ENCODE measurements around the gene SLC39A9. TPM values are rescaled to one million over a fixed set of nuclear protein-coding genes. Genes with fewer than 3 reads are reported as not detected.

SLC39A9 gene
- total and polyA plus RNA-seq, 4 donors, result 28.7 to 140 (median 43.1) TPM

DNA sequence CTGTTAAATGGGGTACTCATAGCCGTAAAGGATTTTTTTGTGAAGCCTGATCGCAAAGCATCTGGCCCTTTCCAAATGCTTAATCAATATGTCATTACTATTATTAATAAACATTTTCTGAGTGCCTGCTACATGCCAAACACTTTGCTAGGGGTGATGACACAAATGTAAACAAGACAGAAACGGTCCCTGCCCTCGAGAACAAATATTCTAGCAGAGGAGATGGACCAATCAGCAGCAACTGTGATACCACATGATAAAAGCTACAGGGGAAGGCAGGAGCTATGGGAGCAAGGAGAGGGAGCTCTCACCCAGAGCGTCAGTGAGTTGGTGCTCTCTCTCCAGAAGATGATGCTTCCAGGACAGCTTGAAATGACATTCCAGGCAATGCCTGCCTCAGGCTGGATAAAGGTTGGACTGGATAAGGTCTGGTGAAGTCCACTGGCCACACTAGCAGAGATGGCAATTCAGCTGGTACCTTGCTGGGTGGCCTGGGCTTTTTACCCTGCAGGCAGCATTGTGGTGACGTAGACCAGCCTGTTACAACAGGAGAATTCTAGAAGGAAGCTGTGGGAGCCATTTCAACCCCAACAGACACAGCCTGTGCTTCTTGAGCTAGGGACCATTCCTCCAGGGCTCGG lies 41.5 kb upstream of the SLC39A9 start:
- H3K27ac ChIP-seq (ENCODE audit: low read depth in 1 of 2, low read length in 2 of 2), result no peak overlapping the region
- WGBS, result 70% methylated on average over 7 of the region's 7 CpGs

DNA sequence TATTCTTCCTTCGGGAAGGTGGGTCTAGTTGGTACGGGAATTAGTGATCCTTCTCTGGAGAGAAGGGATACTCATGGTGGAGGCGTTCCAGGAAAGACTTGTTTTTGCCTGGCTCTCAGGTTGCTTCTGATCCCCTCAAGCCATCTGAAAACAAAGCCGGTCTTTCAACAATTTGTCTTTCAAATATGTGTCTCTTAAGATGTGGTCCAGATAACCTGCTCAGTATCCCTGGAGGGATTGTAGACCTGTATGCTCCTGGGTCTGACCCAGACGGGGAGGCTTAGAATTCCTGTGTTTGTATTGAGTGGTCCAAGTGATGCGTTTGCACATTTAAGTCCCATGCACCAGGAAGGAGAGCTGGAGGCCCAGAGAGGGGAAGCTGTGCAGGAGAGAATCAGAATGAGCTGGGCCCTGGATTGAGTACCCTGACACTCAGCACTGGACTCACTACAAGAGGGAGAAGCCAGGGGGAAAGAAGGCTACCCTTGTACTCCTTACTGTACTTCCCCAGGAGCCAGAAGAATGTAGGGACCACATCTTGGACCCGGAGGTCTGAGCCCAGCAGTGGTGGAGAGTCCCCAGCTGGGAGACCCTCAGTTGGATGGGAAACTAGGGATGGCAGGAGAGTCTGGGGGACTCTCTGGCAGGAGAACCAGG lies 40.8 kb upstream of the SLC39A9 start:
- TF ChIP-seq NR2F2 (IDR thresholded peaks at IDR 0.05) (no peak), GABPA (IDR thresholded peaks at IDR 0.05 in 1 of 2, conservative IDR thresholded peaks at IDR 0.05 in 1 of 2) (no peak), RAD21 (IDR thresholded peaks at IDR 0.05) (no peak), JUND (IDR thresholded peaks at IDR 0.05) (no peak), SP1 (IDR thresholded peaks at IDR 0.05) (no peak), FOXA2 (IDR thresholded peaks at IDR 0.05) (no peak), FOXA1 (IDR thresholded peaks at IDR 0.05) (no peak), RXRA (IDR thresholded peaks at IDR 0.05) (no peak), HNF4A (conservative IDR thresholded peaks at IDR 0.05) (no peak), EGR1 (IDR thresholded peaks at IDR 0.05; ENCODE audit: low read depth in 2 of 2) (no peak), HNF4G (IDR thresholded peaks at IDR 0.05) (no peak)
- TF ChIP-seq, protein P1, sequence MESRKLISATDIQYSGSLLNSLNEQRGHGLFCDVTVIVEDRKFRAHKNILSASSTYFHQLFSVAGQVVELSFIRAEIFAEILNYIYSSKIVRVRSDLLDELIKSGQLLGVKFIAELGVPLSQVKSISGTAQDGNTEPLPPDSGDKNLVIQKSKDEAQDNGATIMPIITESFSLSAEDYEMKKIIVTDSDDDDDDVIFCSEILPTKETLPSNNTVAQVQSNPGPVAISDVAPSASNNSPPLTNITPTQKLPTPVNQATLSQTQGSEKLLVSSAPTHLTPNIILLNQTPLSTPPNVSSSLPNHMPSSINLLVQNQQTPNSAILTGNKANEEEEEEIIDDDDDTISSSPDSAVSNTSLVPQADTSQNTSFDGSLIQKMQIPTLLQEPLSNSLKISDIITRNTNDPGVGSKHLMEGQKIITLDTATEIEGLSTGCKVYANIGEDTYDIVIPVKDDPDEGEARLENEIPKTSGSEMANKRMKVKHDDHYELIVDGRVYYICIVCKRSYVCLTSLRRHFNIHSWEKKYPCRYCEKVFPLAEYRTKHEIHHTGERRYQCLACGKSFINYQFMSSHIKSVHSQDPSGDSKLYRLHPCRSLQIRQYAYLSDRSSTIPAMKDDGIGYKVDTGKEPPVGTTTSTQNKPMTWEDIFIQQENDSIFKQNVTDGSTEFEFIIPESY (IDR thresholded peaks at IDR 0.05), result no peak
- TF ChIP-seq, protein P2, sequence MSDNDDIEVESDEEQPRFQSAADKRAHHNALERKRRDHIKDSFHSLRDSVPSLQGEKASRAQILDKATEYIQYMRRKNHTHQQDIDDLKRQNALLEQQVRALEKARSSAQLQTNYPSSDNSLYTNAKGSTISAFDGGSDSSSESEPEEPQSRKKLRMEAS (IDR thresholded peaks at IDR 0.05), result no peak
- TF ChIP-seq, protein P3, sequence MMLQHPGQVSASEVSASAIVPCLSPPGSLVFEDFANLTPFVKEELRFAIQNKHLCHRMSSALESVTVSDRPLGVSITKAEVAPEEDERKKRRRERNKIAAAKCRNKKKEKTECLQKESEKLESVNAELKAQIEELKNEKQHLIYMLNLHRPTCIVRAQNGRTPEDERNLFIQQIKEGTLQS (IDR thresholded peaks at IDR 0.05), result no peak
- TF ChIP-seq, protein P4, sequence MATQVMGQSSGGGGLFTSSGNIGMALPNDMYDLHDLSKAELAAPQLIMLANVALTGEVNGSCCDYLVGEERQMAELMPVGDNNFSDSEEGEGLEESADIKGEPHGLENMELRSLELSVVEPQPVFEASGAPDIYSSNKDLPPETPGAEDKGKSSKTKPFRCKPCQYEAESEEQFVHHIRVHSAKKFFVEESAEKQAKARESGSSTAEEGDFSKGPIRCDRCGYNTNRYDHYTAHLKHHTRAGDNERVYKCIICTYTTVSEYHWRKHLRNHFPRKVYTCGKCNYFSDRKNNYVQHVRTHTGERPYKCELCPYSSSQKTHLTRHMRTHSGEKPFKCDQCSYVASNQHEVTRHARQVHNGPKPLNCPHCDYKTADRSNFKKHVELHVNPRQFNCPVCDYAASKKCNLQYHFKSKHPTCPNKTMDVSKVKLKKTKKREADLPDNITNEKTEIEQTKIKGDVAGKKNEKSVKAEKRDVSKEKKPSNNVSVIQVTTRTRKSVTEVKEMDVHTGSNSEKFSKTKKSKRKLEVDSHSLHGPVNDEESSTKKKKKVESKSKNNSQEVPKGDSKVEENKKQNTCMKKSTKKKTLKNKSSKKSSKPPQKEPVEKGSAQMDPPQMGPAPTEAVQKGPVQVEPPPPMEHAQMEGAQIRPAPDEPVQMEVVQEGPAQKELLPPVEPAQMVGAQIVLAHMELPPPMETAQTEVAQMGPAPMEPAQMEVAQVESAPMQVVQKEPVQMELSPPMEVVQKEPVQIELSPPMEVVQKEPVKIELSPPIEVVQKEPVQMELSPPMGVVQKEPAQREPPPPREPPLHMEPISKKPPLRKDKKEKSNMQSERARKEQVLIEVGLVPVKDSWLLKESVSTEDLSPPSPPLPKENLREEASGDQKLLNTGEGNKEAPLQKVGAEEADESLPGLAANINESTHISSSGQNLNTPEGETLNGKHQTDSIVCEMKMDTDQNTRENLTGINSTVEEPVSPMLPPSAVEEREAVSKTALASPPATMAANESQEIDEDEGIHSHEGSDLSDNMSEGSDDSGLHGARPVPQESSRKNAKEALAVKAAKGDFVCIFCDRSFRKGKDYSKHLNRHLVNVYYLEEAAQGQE (IDR thresholded peaks at IDR 0.05), result no peak
- H3K4me1 ChIP-seq (ENCODE audit: control insufficient read depth in 4 of 4, insufficient read depth in 4 of 4, low read length in 3 of 4), result peaks cover 0 to 3% (median 0%) of the 10 kb centered on the region in 4 donors
- H3K27me3 ChIP-seq (ENCODE audit: control insufficient read depth in 4 of 4, insufficient read depth in 4 of 4, low read length in 3 of 4), result peaks cover 0 to 2% (median 0%) of the 10 kb centered on the region in 4 donors
- WGBS, result 87% methylated on average over 7 of the region's 7 CpGs
- no peak for DNase-seq (ENCODE audit: low spot score)
- H3K27ac ChIP-seq (ENCODE audit: low read depth in 1 of 2, low read length in 2 of 2), result no peak overlapping the region
- H3K36me3 ChIP-seq (ENCODE audit: control insufficient read depth in 4 of 4, insufficient read depth in 3 of 4, low read depth in 1 of 4, low read length in 3 of 4), result no peaks in the 10 kb centered on the region
- no peak overlapping the region for H3K4me3 ChIP-seq (ENCODE audit: low read depth in 1 of 3, low read length in 3 of 3)
- H3K9ac ChIP-seq (ENCODE audit: low read depth in 1 of 2, low read length in 2 of 2), result no peak overlapping the region
- no peaks in the 10 kb centered on the region for H3K9me3 ChIP-seq (ENCODE audit: control insufficient read depth in 4 of 4, low read length in 3 of 4)

More for the DNA sequence above, 41.5 kb upstream of the SLC39A9 start:
- Histone ChIP-seq H3K4me1 (ENCODE audit: control insufficient read depth in 4 of 4, insufficient read depth in 4 of 4, low read length in 3 of 4) (peaks cover 0 to 3% (median 0%) of the 10 kb centered on the region in 4 donors), H3K9me3 (ENCODE audit: control insufficient read depth in 4 of 4, low read length in 3 of 4) (no peaks in the 10 kb centered on the region), H3K36me3 (ENCODE audit: control insufficient read depth in 4 of 4, insufficient read depth in 3 of 4, low read depth in 1 of 4, low read length in 3 of 4) (no peaks in the 10 kb centered on the region), H3K4me3 (ENCODE audit: low read depth in 1 of 3, low read length in 3 of 3) (no peak overlapping the region), H3K9ac (ENCODE audit: low read depth in 1 of 2, low read length in 2 of 2) (no peak overlapping the region), H3K27me3 (ENCODE audit: control insufficient read depth in 4 of 4, insufficient read depth in 4 of 4, low read length in 3 of 4) (peaks cover 0 to 2% (median 0%) of the 10 kb centered on the region in 4 donors)
- no peak for TF ChIP-seq FOXA1 (IDR thresholded peaks at IDR 0.05)
- no peak for DNase-seq (ENCODE audit: low spot score)

All from liver (tissue), 9 donors.